Breast epithelium (tissue), 4 donors: ENCODE data around the gene RPS5. TPM values are rescaled to one million over a fixed set of nuclear protein-coding genes. Genes with fewer than 3 reads are reported as not detected.
A peak's percentile ranks its signal among the peaks of the same experiment; 100 is the strongest.
"Not testable (repeated sequence)": the region's sequence is repeated elsewhere in the genome, so short reads cannot be mapped to it uniquely, and the experiment has no call there.

Experiments used
- DNase-seq, 2 donors: peaks; one replicate each; pipeline ENCODE4 v3.0.0-alpha.2; 2019; ENCODE audit warnings: low spot score in 2 of 2
- H3K27ac ChIP-seq, 2 donors: fragments of 200-600 bp; sonication (generic) in 1 of 2; one replicate each; pipeline ENCODE4 v1.5.1; 2016 to 2019; ENCODE audit warnings: mild to moderate bottlenecking in 1 of 2
- H3K27me3 ChIP-seq, 2 donors: fragments of 200-600 bp; sonication (generic) in 1 of 2; one replicate each; pipeline versions ENCODE4 v1.5.1 to v1.6.0; 2017 to 2019; ENCODE audit warnings: control low read depth in 1 of 2, mild to moderate bottlenecking in 1 of 2
- H3K36me3 ChIP-seq: fragments of 200-600 bp; one replicate; pipeline ENCODE4 v1.5.1; 2019
- H3K4me1 ChIP-seq, 2 donors: fragments of 200-600 bp; sonication (generic); one replicate each; pipeline ENCODE4 v1.5.1; 2016 to 2019; ENCODE audit warnings: control low read depth in 1 of 2
- H3K4me3 ChIP-seq, 3 donors: fragments of 200-600 bp; sonication (generic); 1 replicate in 2 of 3; 2 replicates in 1 of 3; pipeline ENCODE4 v1.5.1; 2016 to 2019; ENCODE audit warnings: mild to moderate bottlenecking in 3 of 3, moderate library complexity in 2 of 3
- H3K9me3 ChIP-seq, 2 donors: fragments of 200-600 bp; sonication (generic) in 1 of 2; one replicate each; pipeline ENCODE4 v1.5.1; 2016 to 2019; ENCODE audit warnings: control low read depth in 1 of 2
- POLR2A ChIP-seq: fragments of 450-650 bp; IDR thresholded peaks from one replicate; pipeline ENCODE4 v1.6.1; 2016; ENCODE audit warnings: antibody characterized with exemption, mild to moderate bottlenecking, moderate library complexity
- POLR2AphosphoS5 ChIP-seq, 3 donors: sonication (generic); formaldehyde crosslinking; IDR thresholded peaks; one replicate each; pipeline ENCODE4 v1.6.1; 2017; ENCODE audit warnings: antibody characterized with exemption in 3 of 3
- intact Hi-C: fragments of 100-400 bp; cut with DNase I; formaldehyde crosslinking; loops from one replicate; pipeline ENCODE4 v1.15.1; 2023; ENCODE audit warnings: low total_unique reads
- total RNA-seq, 3 donors: library from RNA; depleted of rRNA; stranded (reverse); fragments of >200 nt; gene quantifications; one replicate each; pipeline ENCODE4 v1.1.0, GENCODE V29; 2016
- TF ChIP-seq, protein P1 (sequence below), 3 donors: fragments of 450-650 bp; IDR thresholded peaks; one replicate each; pipeline ENCODE4 v1.5.1; 2016 to 2017; ENCODE audit warnings: antibody characterized with exemption in 3 of 3, mild to moderate bottlenecking in 3 of 3, moderate library complexity in 3 of 3

The RPS5 gene
- total RNA-seq, 3 donors from 2014 or later: 1,794 to 2,659 (median 2,022) TPM

GRCh38 chr19:58368561-58369360 lies 18.3 kb upstream of the RPS5 start:
- no peaks in the 10 kb centered on the region for H3K36me3 ChIP-seq
- H3K27me3 ChIP-seq: no peaks in the 10 kb centered on the region
- H3K4me3 ChIP-seq: no peak overlapping the region
- intact Hi-C loops: no loop called here
- TF ChIP-seq, protein P1, sequence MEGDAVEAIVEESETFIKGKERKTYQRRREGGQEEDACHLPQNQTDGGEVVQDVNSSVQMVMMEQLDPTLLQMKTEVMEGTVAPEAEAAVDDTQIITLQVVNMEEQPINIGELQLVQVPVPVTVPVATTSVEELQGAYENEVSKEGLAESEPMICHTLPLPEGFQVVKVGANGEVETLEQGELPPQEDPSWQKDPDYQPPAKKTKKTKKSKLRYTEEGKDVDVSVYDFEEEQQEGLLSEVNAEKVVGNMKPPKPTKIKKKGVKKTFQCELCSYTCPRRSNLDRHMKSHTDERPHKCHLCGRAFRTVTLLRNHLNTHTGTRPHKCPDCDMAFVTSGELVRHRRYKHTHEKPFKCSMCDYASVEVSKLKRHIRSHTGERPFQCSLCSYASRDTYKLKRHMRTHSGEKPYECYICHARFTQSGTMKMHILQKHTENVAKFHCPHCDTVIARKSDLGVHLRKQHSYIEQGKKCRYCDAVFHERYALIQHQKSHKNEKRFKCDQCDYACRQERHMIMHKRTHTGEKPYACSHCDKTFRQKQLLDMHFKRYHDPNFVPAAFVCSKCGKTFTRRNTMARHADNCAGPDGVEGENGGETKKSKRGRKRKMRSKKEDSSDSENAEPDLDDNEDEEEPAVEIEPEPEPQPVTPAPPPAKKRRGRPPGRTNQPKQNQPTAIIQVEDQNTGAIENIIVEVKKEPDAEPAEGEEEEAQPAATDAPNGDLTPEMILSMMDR (IDR thresholded peaks at IDR 0.05): no peak
- TF ChIP-seq POLR2AphosphoS5 (IDR thresholded peaks at IDR 0.05): no peak
- no peak for TF ChIP-seq POLR2A
- no peak for DNase-seq
- H3K4me1 ChIP-seq: peaks cover 0 to 9% of the 10 kb centered on the region in 2 donors
- no peak overlapping the region for H3K27ac ChIP-seq
- no peaks in the 10 kb centered on the region for H3K9me3 ChIP-seq

DNA sequence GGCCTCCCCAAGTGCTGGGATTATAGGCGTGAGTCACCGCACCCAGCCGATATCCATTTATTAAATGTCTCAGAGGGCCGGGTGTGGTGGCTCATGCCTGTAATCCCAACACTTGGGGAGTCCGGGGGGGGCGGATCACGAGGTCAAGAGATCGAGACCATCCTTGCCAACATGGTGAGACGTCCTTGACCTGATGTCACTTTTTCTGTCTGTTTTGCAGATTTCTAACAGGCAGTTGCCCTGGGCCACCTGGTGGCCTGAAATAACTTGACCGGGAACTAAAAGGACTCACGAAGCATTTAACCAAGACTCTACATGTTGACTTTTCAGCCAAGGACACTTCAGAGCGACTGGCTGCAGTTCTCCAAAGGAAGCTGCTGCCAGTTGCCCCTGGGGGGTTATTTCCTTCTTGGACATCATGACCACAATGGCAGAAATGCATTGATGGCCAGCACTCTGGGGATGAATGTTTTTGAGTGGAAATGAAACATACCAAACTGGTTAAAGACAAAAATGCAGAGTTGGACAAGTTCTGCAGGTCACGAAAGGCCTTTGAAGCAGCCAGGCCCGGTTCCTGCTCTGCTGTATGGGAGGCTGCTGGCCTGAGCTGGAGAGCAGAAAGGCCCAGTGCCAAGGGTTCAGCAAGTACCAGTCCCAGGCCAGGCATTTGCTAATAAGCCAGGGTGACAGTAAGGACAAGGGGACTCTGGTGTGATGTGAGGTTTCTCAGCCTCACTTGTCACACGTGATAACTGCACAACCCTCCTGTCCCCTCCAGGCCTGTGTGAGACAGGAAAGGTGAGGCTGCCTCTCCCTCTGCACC lies 14.5 kb upstream of the RPS5 start:
- intact Hi-C loops: no loop called here
- TF ChIP-seq POLR2AphosphoS5 (IDR thresholded peaks at IDR 0.05) (no peak), POLR2A (no peak)
- TF ChIP-seq, protein P1 (IDR thresholded peaks at IDR 0.05): peak in 1 of 3 donors; percentile 23
- H3K4me1 ChIP-seq: peaks cover 0 to 9% of the 10 kb centered on the region in 2 donors
- no peaks in the 10 kb centered on the region for H3K27me3 ChIP-seq
- no peak overlapping the region for H3K4me3 ChIP-seq
- H3K9me3 ChIP-seq: no peaks in the 10 kb centered on the region
- peak overlapping the region; percentile 57 to 66 for H3K27ac ChIP-seq
- H3K36me3 ChIP-seq: no peaks in the 10 kb centered on the region
- DNase-seq: peak in 1 of 2 donors; percentile 60

- no peak for DNase-seq
- intact Hi-C loops: no loop called here
- Histone ChIP-seq H3K4me1 (peaks cover 0 to 9% of the 10 kb centered on the region in 2 donors), H3K27ac (no peak overlapping the region), H3K36me3 (no peaks in the 10 kb centered on the region), H3K4me3 (no peak overlapping the region), H3K9me3 (no peaks in the 10 kb centered on the region), H3K27me3 (no peaks in the 10 kb centered on the region)
- TF ChIP-seq POLR2AphosphoS5 (IDR thresholded peaks at IDR 0.05) (no peak), POLR2A (no peak)
- TF ChIP-seq, protein P1 (IDR thresholded peaks at IDR 0.05): no peak
Observed at GRCh38 chr19:58374200-58374599, 12.9 kb upstream of the RPS5 start.

GRCh38 chr19:58376724-58377123 lies 10.3 kb upstream of the RPS5 start:
- H3K27ac ChIP-seq, DNase-seq, H3K9me3 ChIP-seq, H3K27me3 ChIP-seq, H3K4me3 ChIP-seq, intact Hi-C loops, H3K36me3 ChIP-seq: not testable (repeated sequence)
- H3K4me1 ChIP-seq: peaks cover 4 to 19% of the 10 kb centered on the region in 2 donors

- no peak for DNase-seq
- Histone ChIP-seq H3K27me3 (no peaks in the 10 kb centered on the region), H3K36me3 (no peaks in the 10 kb centered on the region), H3K9me3 (no peaks in the 10 kb centered on the region), H3K27ac (no peak overlapping the region), H3K4me1 (peaks cover 4 to 15% of the 10 kb centered on the region in 2 donors), H3K4me3 (no peak overlapping the region)
- intact Hi-C loops: no loop called here
- TF ChIP-seq POLR2AphosphoS5 (IDR thresholded peaks at IDR 0.05): no peak
- no peak for TF ChIP-seq POLR2A
- TF ChIP-seq, protein P1 (IDR thresholded peaks at IDR 0.05): no peak
Observed at GRCh38 chr19:58379246-58379645, 7.8 kb upstream of the RPS5 start.
